ENCODE results near the gene CD4.

CD4 gene

GRCh38 chr12:6850796-6851152 is 61.4 kb downstream of the CD4 start:
- H3K79me2 ChIP-seq = peaks cover 23% of the 10 kb centered on the region
- H3K9me3 ChIP-seq (ENCODE audit: control insufficient read depth, low read length) = no peaks in the 10 kb centered on the region
- H3K27ac ChIP-seq = peak overlapping the region; percentile 98
- no peaks in the 10 kb centered on the region for H3K36me3 ChIP-seq (ENCODE audit: control insufficient read depth, insufficient read depth, low read length)
- TF ChIP-seq CTCF (IDR thresholded peaks at IDR 0.05) = no peak
- H3K9ac ChIP-seq = no peak overlapping the region
- H3K4me1 ChIP-seq = peaks cover 17% of the 10 kb centered on the region
- peak overlapping the region; percentile 96 for H3K4me3 ChIP-seq (ENCODE audit: low read depth, low read length)
- H2AFZ ChIP-seq = peak overlapping the region; percentile 99
- H3K27me3 ChIP-seq (ENCODE audit: control insufficient read depth, insufficient read depth, low read length) = no peaks in the 10 kb centered on the region
- H3K4me2 ChIP-seq (ENCODE audit: low read length) = peak overlapping the region; percentile 99

- H2AFZ ChIP-seq = peak within 1 kb of the TSS; percentile 99
- no peaks in the 10 kb centered on the region for H3K9me3 ChIP-seq (ENCODE audit: control insufficient read depth, low read length)
- peak within 1 kb of the TSS; percentile 96 for H3K4me3 ChIP-seq (ENCODE audit: low read depth, low read length)
- H3K4me2 ChIP-seq (ENCODE audit: low read length) = peak within 1 kb of the TSS; percentile 99
- no peaks in the 10 kb centered on the region for H3K36me3 ChIP-seq (ENCODE audit: control insufficient read depth, insufficient read depth, low read length)
- H3K27ac ChIP-seq = peak within 1 kb of the TSS; percentile 98
- peaks cover 17% of the 10 kb centered on the region for H3K4me1 ChIP-seq
- peak within 1 kb of the TSS; percentile 13 for H3K9ac ChIP-seq
- no peaks in the 10 kb centered on the region for H3K27me3 ChIP-seq (ENCODE audit: control insufficient read depth, insufficient read depth, low read length)
- peaks cover 23% of the 10 kb centered on the region for H3K79me2 ChIP-seq
- TF ChIP-seq CTCF (IDR thresholded peaks at IDR 0.05) = no peak
Measured at GRCh38 chr12:6851153-6851920, 62.0 kb downstream of the CD4 start, which contains the start of gene CDCA3. TSS of gene CDCA3 (minus strand) at chr12:6851286. CDS start at chr12:6850952, 334 bp downstream.

- peaks cover 17% of the 10 kb centered on the region for H3K4me1 ChIP-seq
- peak within 1 kb of the TSS; percentile 98 for H3K27ac ChIP-seq
- peak within 1 kb of the TSS; percentile 99 for H3K4me2 ChIP-seq (ENCODE audit: low read length)
- peak; percentile 16 for TF ChIP-seq CTCF (IDR thresholded peaks at IDR 0.05)
- H3K4me3 ChIP-seq (ENCODE audit: low read depth, low read length) = peak within 1 kb of the TSS; percentile 96
- H3K79me2 ChIP-seq = peaks cover 23% of the 10 kb centered on the region
- peak within 1 kb of the TSS; percentile 13 for H3K9ac ChIP-seq
- no peaks in the 10 kb centered on the region for H3K27me3 ChIP-seq (ENCODE audit: control insufficient read depth, insufficient read depth, low read length)
- no peaks in the 10 kb centered on the region for H3K9me3 ChIP-seq (ENCODE audit: control insufficient read depth, low read length)
- H3K36me3 ChIP-seq (ENCODE audit: control insufficient read depth, insufficient read depth, low read length) = no peaks in the 10 kb centered on the region
- H2AFZ ChIP-seq = peak within 1 kb of the TSS; percentile 99
Measured at GRCh38 chr12:6851921-6852650, 62.8 kb downstream of the CD4 start, which contains the start of gene USP5. TSS of gene USP5 (plus strand) at chr12:6852150. CDS start at chr12:6852180, 30 bp downstream.

GRCh38 chr12:6852651-6853354 is 63.5 kb downstream of the CD4 start:
- no peaks in the 10 kb centered on the region for H3K27me3 ChIP-seq (ENCODE audit: control insufficient read depth, insufficient read depth, low read length)
- TF ChIP-seq CTCF (IDR thresholded peaks at IDR 0.05) = no peak

More at GRCh38 chr12:6852651-6853354, 63.5 kb downstream of the CD4 start:
- Histone ChIP-seq H3K9ac (no peak overlapping the region), H3K79me2 (peaks cover 24% of the 10 kb centered on the region), H3K36me3 (ENCODE audit: control insufficient read depth, insufficient read depth, low read length) (no peaks in the 10 kb centered on the region), H2AFZ (peak overlapping the region; percentile 99), H3K27ac (peak overlapping the region; percentile 98), H3K4me3 (ENCODE audit: low read depth, low read length) (peak overlapping the region; percentile 96), H3K4me2 (ENCODE audit: low read length) (peak overlapping the region; percentile 60), H3K9me3 (ENCODE audit: control insufficient read depth, low read length) (no peaks in the 10 kb centered on the region), H3K4me1 (peaks cover 17% of the 10 kb centered on the region)

All from parathyroid adenoma (tissue), 2 donors.